A549 (cell line): Measurements from ENCODE around the gene IL17D. TPM values are rescaled to one million over a fixed set of nuclear protein-coding genes. Genes with fewer than 3 reads are reported as not detected.

Source experiments
- ATAC-seq, 2 experiments: fragments of 200-7000 bp in 1 of 2; fragments of >200 bp in 1 of 2; cut with Nextera tagmentation in 1 of 2; cut with Tn5 transposase in 1 of 2; 3 replicates each; pipeline versions ENCODE4 v1.8.0 to v1.9.1; 2018 to 2020; ENCODE audit warnings: mild to moderate bottlenecking in 1 of 2, moderate library complexity in 1 of 2
- CTCF ChIA-PET: fragments of 300-600 bp; sonication (Branson Sonifier 250); formaldehyde crosslinking; extraction: SDS; loops from one replicate; lab custom pipeline; 2021; ENCODE audit warnings: antibody characterized with exemption, inconsistent platforms; lab: Yijun Ruan, JAX
- POLR2A ChIA-PET: fragments of 350-600 bp; formaldehyde crosslinking; extraction: SDS; loops from one replicate; lab custom pipeline; 2021; ENCODE audit warnings: antibody characterized with exemption, inconsistent platforms; lab: Yijun Ruan, JAX
- DNase-seq, 2 experiments: peaks; one replicate each; pipeline versions ENCODE4 v3.0.0 to v3.0.0-alpha.2; 2011 to 2016; ENCODE audit warnings: low read depth in 1 of 2, low spot score in 1 of 2
- FAIRE-seq: peaks from 2 replicates; lab custom pipeline; 2011; peaks lifted over from hg19 to GRCh38; lab: Jason Lieb, UNC
- H3K27ac ChIP-seq, 2 experiments: fragments of >200 bp; sonication (Bioruptor Twin); formaldehyde crosslinking; 3 replicates each; pipeline ENCODE4 v1.5.1; 2016 to 2017
- H3K4me1 ChIP-seq: fragments of >200 bp; sonication (Bioruptor Twin); formaldehyde crosslinking; 3 replicates; pipeline ENCODE4 v1.6.1; 2016
- H3K4me2 ChIP-seq: fragments of >200 bp; sonication (Bioruptor Twin); formaldehyde crosslinking; 3 replicates; pipeline ENCODE4 v1.6.1; 2016
- H3K4me3 ChIP-seq: fragments of >200 bp; sonication (Bioruptor Twin); formaldehyde crosslinking; 3 replicates; pipeline ENCODE4 v1.5.1; 2016
- H3K9me3 ChIP-seq: fragments of >200 bp; sonication (Bioruptor Twin); formaldehyde crosslinking; 3 replicates; pipeline ENCODE4 v1.6.1; 2016
- CBX2 ChIP-seq: fragments of 200-600 bp; sonication (generic); IDR thresholded peaks from 2 replicates; pipeline ENCODE4 v1.6.1; 2016; ENCODE audit warnings: low read depth, mild to moderate bottlenecking, borderline replicate concordance
- CEBPB ChIP-seq, 2 experiments: fragments of >200 bp in 1 of 2; sonication (Bioruptor Twin) in 1 of 2; formaldehyde crosslinking in 1 of 2; IDR thresholded peaks; 2 replicates each; pipeline ENCODE4 v1.6.1; 2012 to 2016
- E2F6 ChIP-seq: IDR thresholded peaks from 2 replicates; pipeline ENCODE4 v1.6.1; 2012; ENCODE audit warnings: low read depth, borderline replicate concordance
- EHMT2 ChIP-seq: fragments of 200-600 bp; sonication (generic); IDR thresholded peaks from 2 replicates; pipeline ENCODE4 v1.6.1; 2016; ENCODE audit warnings: antibody characterized with exemption, low read depth, mild to moderate bottlenecking, moderate library complexity
- EP300 ChIP-seq, 2 experiments: fragments of >200 bp; sonication (Bioruptor Twin); formaldehyde crosslinking; IDR thresholded peaks; 2 replicates in 1 of 2; 3 replicates in 1 of 2; pipeline ENCODE4 v1.6.1; 2016 to 2017
- ESRRA ChIP-seq: fragments of 150-350 bp; IDR thresholded peaks from 2 replicates; pipeline ENCODE4 v1.6.1; 2014; ENCODE audit warnings: mild to moderate bottlenecking, low read length, borderline replicate concordance
- FOSB ChIP-seq: fragments of 250-450 bp; sonication (Bioruptor Pico); IDR thresholded peaks from 2 replicates; pipeline ENCODE4 v1.5.0; 2020; ENCODE audit warnings: mild to moderate bottlenecking, moderate library complexity
- HES2 ChIP-seq: fragments of >200 bp; sonication (Bioruptor Twin); formaldehyde crosslinking; IDR thresholded peaks from 2 replicates; pipeline ENCODE4 v1.6.1; 2016
- JUNB ChIP-seq: fragments of >200 bp; sonication (Bioruptor Twin); formaldehyde crosslinking; IDR thresholded peaks from 2 replicates; pipeline ENCODE4 v1.6.1; 2016
- KDM1A ChIP-seq: fragments of 200-600 bp; sonication (generic); IDR thresholded peaks from 2 replicates; pipeline ENCODE4 v1.6.1; 2016; ENCODE audit warnings: low read depth, mild to moderate bottlenecking
- KDM5A ChIP-seq: fragments of 200-600 bp; sonication (generic); IDR thresholded peaks from 2 replicates; pipeline ENCODE4 v1.6.1; 2016; ENCODE audit warnings: antibody characterized with exemption, mild to moderate bottlenecking
- MAX ChIP-seq: IDR thresholded peaks from 2 replicates; pipeline ENCODE4 v1.6.1; 2012
- MYC ChIP-seq: IDR thresholded peaks from 2 replicates; pipeline ENCODE4 v1.6.1; 2012; ENCODE audit warnings: mild to moderate bottlenecking, inconsistent platforms, low read length, improper control_type of control experiment, borderline replicate concordance
- NFE2L2 ChIP-seq: fragments of 150-350 bp; conservative IDR thresholded peaks from 2 replicates; pipeline ENCODE4 v1.6.1; 2014; ENCODE audit warnings: low read length
- POLR2AphosphoS2 ChIP-seq: conservative IDR thresholded peaks from 2 replicates; pipeline ENCODE4 v1.6.1; 2012; ENCODE audit warnings: low read length, improper control_type of control experiment, inconsistent platforms
- RCOR1 ChIP-seq: fragments of 150-350 bp; IDR thresholded peaks from 2 replicates; pipeline ENCODE4 v1.6.1; 2014; ENCODE audit warnings: antibody characterized with exemption, low read length, low read depth
- REST ChIP-seq: fragments of 200-600 bp; sonication (generic); IDR thresholded peaks from 2 replicates; pipeline ENCODE4 v1.6.1; 2016; ENCODE audit warnings: antibody characterized with exemption, mild to moderate bottlenecking, moderate library complexity
- SMC3 ChIP-seq: fragments of >200 bp; sonication (Bioruptor Twin); formaldehyde crosslinking; IDR thresholded peaks from 3 replicates; pipeline ENCODE4 v1.6.1; 2018; ENCODE audit warnings: inconsistent platforms
- TFCP2L1 ChIP-seq: fragments of 250-450 bp; sonication (Bioruptor Pico); IDR thresholded peaks from 2 replicates; pipeline ENCODE4 v1.5.0; 2021; ENCODE audit warnings: mild to moderate bottlenecking
- TP53 ChIP-seq: fragments of 250-450 bp; sonication (Bioruptor Pico); IDR thresholded peaks from 2 replicates; pipeline ENCODE4 v1.5.0; 2021; ENCODE audit warnings: mild to moderate bottlenecking, moderate library complexity
- USF2 ChIP-seq: fragments of 450-650 bp; IDR thresholded peaks from 2 replicates; pipeline ENCODE4 v1.6.1; 2014; ENCODE audit warnings: antibody characterized with exemption
- WGBS: methylation state at CpG from one replicate; pipeline ENCODE4 v1.1.6; 2017; ENCODE audit errors: missing lambda C conversion rate; 5-methylcytosine and 5-hydroxymethylcytosine counted together
- polyA plus RNA-seq, 4 experiments: library from polyadenylated mRNA; depleted of rRNA in 3 of 4; stranded (reverse); fragments of >200 nt; fragmentation: RNase III in 1 of 4; extraction: RNeasy Plus Mini Kit Qiagen cat#74134 plus additional on column Dnase treatment in 1 of 4; gene quantifications; 2 replicates in 3 of 4; 3 replicates in 1 of 4; pipeline ENCODE4 v1.2.3, GENCODE V29; 2011 to 2017
- TF ChIP-seq, protein P1 (sequence below): fragments of 250-450 bp; sonication (Bioruptor Pico); IDR thresholded peaks from 2 replicates; pipeline ENCODE4 v1.5.0; 2020; ENCODE audit warnings: low read depth, mild to moderate bottlenecking, moderate library complexity

The IL17D gene
- polyA plus RNA-seq, 2 of the 4 experiments (the other 2 are of a cell fraction) = 0.30 to 0.44 TPM

DNA sequence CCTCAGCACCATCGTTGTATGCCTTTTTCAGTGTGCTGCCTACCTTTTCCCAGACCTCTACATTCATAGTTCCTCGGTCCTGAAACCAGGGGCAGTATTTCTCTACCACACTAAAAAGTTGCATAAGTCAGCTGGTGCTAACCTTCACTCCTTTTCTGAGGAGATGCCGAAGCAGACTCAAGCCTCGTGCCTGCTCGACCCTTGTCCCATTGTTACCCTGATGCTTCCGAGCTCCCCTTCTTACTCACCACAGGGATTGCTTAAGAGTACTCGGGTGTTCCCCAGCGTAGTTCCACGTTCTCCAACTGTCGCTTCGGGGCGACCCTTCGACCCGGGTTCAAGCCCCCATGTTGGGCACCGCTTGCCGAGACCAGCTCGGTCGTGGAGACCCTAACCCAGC, 19.0 kb upstream of the IL17D start:
- Histone ChIP-seq H3K4me3 (no peak overlapping the region), H3K4me1 (no peaks in the 10 kb centered on the region), H3K4me2 (no peak overlapping the region), H3K9me3 (no peaks in the 10 kb centered on the region), H3K27ac (no peak overlapping the region)
- POLR2A ChIA-PET = no interaction called here
- TF ChIP-seq USF2 = no peak
- no peak for TF ChIP-seq REST
- no peak for TF ChIP-seq CBX2
- no peak for TF ChIP-seq MYC
- TF ChIP-seq KDM5A = no peak
- no peak for TF ChIP-seq RCOR1
- TF ChIP-seq EP300 (IDR thresholded peaks at IDR 0.05) = no peak
- TF ChIP-seq SMC3 = no peak
- no peak for TF ChIP-seq MAX
- TF ChIP-seq ESRRA = no peak
- no peak for TF ChIP-seq TFCP2L1
- TF ChIP-seq EHMT2 = no peak
- TF ChIP-seq CEBPB (IDR thresholded peaks at IDR 0.05) = no peak
- TF ChIP-seq, all 56 proteins: peak for 0
- no peak for FAIRE-seq
- DNase-seq = no peak
- ATAC-seq = no peak
- 74% methylated on average over 18 of the region's 18 CpGs for WGBS
- CTCF ChIA-PET = interaction anchor here (0.6 kb wide), 1 partner anchor 851 kb away, joined by 3 read pairs; no protein-coding TSS in a partner anchor

- TF ChIP-seq REST (no peak), KDM1A (no peak), FOSB (CRISPR knock-in tag) (no peak), HES2 (no peak), NFE2L2 (no peak), MAX (no peak), E2F6 (no peak), TP53 (CRISPR knock-in tag) (no peak), RCOR1 (no peak), SMC3 (no peak), JUNB (no peak), KDM5A (no peak), EP300 (IDR thresholded peaks at IDR 0.05) (no peak), POLR2AphosphoS2 (no peak)
- TF ChIP-seq, protein P1, sequence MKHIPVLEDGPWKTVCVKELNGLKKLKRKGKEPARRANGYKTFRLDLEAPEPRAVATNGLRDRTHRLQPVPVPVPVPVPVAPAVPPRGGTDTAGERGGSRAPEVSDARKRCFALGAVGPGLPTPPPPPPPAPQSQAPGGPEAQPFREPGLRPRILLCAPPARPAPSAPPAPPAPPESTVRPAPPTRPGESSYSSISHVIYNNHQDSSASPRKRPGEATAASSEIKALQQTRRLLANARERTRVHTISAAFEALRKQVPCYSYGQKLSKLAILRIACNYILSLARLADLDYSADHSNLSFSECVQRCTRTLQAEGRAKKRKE (CRISPR knock-in tag) = no peak
- TF ChIP-seq, all 56 proteins: peak for 0
Observed at GRCh38 chr13:20685092-20685491, 18.4 kb upstream of the IL17D start.

More at GRCh38 chr13:20685092-20685491, 18.4 kb upstream of the IL17D start:
- POLR2A ChIA-PET = no interaction called here
- no peak for DNase-seq
- no peak overlapping the region for H3K4me3 ChIP-seq
- 87% methylated on average over 5 of the region's 6 CpGs for WGBS
- no peak overlapping the region for H3K4me2 ChIP-seq
- no peak overlapping the region for H3K27ac ChIP-seq
- CTCF ChIA-PET = interaction anchor here (0.6 kb wide), 1 partner anchor 852 kb away, joined by 3 read pairs; no protein-coding TSS in a partner anchor
- H3K9me3 ChIP-seq = no peaks in the 10 kb centered on the region
- no peak for FAIRE-seq
- ATAC-seq = no peak
- H3K4me1 ChIP-seq = no peaks in the 10 kb centered on the region
